HepG2 (cell line): Measurements from ENCODE around the gene OR52E8.

Experiments
- EP300 ChIP-seq, 3 experiments: sonication (generic) in 1 of 3; formaldehyde crosslinking in 1 of 3; IDR thresholded peaks; 2 replicates each; pipeline versions ENCODE4 v1.5.1 to v1.6.1; 2011 to 2020; ENCODE audit warnings: low read depth in 2 of 3, low read length in 2 of 3, borderline replicate concordance in 1 of 3, improper control_type of control experiment in 1 of 3, mild to moderate bottlenecking in 1 of 3, missing genetic modification reagents in 1 of 3, moderate library complexity in 1 of 3
- GATAD2A ChIP-seq: IDR thresholded peaks from 2 replicates; pipeline ENCODE4 v1.6.1; 2016
- GPN1 ChIP-seq: sonication (generic); formaldehyde crosslinking; IDR thresholded peaks from 2 replicates; pipeline ENCODE4 v1.5.1; 2020; ENCODE audit warnings: missing genetic modification reagents, borderline replicate concordance
- MYC ChIP-seq: sonication (generic); formaldehyde crosslinking; IDR thresholded peaks from 2 replicates; pipeline ENCODE4 v1.9.0; 2021; ENCODE audit warnings: missing genetic modification reagents, borderline replicate concordance
- RXRA ChIP-seq: sonication (generic); formaldehyde crosslinking; IDR thresholded peaks from 2 replicates; pipeline ENCODE4 v1.5.1; 2020; ENCODE audit warnings: missing genetic modification reagents
- SAFB2 ChIP-seq: sonication (generic); formaldehyde crosslinking; IDR thresholded peaks from 2 replicates; pipeline ENCODE4 v1.5.1; 2020; ENCODE audit warnings: missing genetic modification reagents, low read depth, mild to moderate bottlenecking, borderline replicate concordance
- SIX4 ChIP-seq: sonication (generic); formaldehyde crosslinking; IDR thresholded peaks from 2 replicates; pipeline ENCODE4 v1.4.0; 2020; ENCODE audit warnings: missing genetic modification reagents
- ZNF33A ChIP-seq: sonication (generic); formaldehyde crosslinking; IDR thresholded peaks from 2 replicates; pipeline ENCODE4 v1.5.1; 2020; ENCODE audit warnings: missing genetic modification reagents, mild to moderate bottlenecking, moderate library complexity, borderline replicate concordance
- ZNF776 ChIP-seq: sonication (generic); formaldehyde crosslinking; IDR thresholded peaks from 2 replicates; pipeline ENCODE4 v1.4.0; 2020; ENCODE audit warnings: mild to moderate bottlenecking, missing genetic modification reagents
- TF ChIP-seq, protein P1 (sequence below): sonication (generic); formaldehyde crosslinking; IDR thresholded peaks from 2 replicates; pipeline ENCODE4 v1.5.0; 2020; ENCODE audit warnings: mild to moderate bottlenecking, missing genetic modification reagents, moderate library complexity

DNA sequence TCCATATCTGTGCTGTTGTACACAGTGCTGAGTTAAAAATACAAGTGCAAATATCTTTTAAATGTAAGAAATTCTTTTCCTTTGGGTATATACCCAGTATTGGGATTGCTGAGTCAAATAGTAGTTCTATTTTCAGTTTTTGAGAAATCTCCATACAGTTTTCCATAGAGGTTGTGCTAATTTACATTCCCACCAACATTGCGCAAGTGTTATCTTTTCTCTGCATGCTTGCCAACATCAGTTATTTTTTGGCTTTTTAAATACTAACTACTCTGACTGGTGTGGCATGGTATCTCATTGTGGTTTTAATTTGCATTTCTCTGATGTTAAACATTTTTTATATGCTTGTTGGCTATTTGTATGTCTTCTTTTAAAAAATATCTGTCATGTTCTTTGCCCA lies 6.5 kb downstream of the OR52E8 start:
- TF ChIP-seq, protein P1, sequence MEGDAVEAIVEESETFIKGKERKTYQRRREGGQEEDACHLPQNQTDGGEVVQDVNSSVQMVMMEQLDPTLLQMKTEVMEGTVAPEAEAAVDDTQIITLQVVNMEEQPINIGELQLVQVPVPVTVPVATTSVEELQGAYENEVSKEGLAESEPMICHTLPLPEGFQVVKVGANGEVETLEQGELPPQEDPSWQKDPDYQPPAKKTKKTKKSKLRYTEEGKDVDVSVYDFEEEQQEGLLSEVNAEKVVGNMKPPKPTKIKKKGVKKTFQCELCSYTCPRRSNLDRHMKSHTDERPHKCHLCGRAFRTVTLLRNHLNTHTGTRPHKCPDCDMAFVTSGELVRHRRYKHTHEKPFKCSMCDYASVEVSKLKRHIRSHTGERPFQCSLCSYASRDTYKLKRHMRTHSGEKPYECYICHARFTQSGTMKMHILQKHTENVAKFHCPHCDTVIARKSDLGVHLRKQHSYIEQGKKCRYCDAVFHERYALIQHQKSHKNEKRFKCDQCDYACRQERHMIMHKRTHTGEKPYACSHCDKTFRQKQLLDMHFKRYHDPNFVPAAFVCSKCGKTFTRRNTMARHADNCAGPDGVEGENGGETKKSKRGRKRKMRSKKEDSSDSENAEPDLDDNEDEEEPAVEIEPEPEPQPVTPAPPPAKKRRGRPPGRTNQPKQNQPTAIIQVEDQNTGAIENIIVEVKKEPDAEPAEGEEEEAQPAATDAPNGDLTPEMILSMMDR (CRISPR knock-in tag): no peak
- TF ChIP-seq ZNF776 (CRISPR knock-in tag) (no peak), ZNF33A (CRISPR knock-in tag) (no peak), GPN1 (CRISPR knock-in tag) (no peak), MYC (CRISPR knock-in tag) (no peak), EP300 (IDR thresholded peaks at IDR 0.05; ENCODE audit: low read depth in 2 of 2, low read length in 2 of 2) (no peak), EP300 (CRISPR knock-in tag; IDR thresholded peaks at IDR 0.05; ENCODE audit: borderline replicate concordance) (no peak), SIX4 (no peak), RXRA (CRISPR knock-in tag) (no peak), GATAD2A (no peak), SAFB2 (CRISPR knock-in tag) (no peak)
